GM19328 (cell line): ENCODE data around the gene FAM124A.

ENCODE experiments used
- ATAC-seq: cut with Tn5 transposase; IDR thresholded peaks from one replicate; pipeline ENCODE4 v1.9.1; 2021; ENCODE audit warnings: mild to moderate bottlenecking, moderate library complexity; ENCODE audit not compliant: unreplicated experiment

Gene FAM124A

DNA sequence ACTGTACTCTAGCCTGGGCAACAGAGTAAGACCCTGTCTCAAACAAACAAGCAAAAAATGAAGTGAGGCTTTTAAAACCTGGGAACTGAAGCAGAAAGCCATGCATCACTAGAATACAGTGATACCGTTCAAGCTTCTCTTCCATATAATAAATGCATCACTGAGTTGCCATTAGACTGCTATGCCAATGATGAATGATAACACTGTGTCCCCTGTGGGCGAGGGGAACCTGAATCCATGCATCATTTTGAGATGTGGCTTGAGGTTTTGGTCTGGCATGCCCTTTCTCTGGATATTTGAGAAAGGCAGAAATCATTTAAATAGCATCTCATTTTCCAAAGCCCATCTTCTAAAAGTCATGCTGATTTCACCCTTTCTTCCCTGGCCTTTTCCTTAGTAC lies 1.5 kb upstream of the FAM124A start:
- ATAC-seq = no peak

DNA sequence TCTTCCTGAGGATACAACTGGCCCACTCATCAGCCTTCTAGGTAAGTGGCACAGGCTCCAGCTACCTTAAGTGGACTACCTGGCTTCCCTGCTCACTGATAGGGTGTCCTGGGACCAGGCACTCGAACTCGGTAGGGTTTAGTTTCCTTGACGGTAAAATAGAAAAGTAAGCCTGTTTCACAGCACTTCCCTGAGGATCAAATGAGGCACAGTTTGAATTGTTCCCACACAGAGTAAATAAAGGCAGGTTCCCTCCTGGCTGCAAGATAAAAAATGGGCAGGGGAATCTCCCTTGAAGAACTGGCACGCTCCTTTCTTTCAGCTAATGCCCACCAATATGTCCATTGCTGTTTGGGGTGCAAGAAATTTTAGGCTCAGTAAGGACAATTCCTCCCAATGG lies 1.1 kb upstream of the FAM124A start:
- ATAC-seq = no peak

DNA sequence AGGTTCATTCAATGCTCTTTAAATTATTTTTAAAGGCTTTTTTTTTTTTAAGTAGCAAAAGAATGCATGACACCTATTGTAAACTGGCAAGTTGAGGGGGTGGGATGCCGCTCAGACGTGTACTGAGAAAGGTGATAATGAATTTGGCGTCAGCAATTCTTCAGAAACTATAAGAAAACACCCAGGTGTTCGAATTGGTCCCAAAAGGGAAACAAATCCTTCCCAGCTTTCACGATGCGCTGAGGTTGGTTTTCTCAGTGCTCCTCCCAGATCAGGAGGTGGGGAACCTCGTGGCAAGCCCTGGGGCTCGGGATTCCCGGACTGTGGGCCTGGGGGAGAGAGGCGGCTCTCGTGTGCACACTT lies 543 bp upstream of the FAM124A start:
- ATAC-seq = no peak

- peak; percentile 23 for ATAC-seq
Observed at GRCh38 chr13:51222686-51223559, 725 bp downstream of the FAM124A start.

DNA sequence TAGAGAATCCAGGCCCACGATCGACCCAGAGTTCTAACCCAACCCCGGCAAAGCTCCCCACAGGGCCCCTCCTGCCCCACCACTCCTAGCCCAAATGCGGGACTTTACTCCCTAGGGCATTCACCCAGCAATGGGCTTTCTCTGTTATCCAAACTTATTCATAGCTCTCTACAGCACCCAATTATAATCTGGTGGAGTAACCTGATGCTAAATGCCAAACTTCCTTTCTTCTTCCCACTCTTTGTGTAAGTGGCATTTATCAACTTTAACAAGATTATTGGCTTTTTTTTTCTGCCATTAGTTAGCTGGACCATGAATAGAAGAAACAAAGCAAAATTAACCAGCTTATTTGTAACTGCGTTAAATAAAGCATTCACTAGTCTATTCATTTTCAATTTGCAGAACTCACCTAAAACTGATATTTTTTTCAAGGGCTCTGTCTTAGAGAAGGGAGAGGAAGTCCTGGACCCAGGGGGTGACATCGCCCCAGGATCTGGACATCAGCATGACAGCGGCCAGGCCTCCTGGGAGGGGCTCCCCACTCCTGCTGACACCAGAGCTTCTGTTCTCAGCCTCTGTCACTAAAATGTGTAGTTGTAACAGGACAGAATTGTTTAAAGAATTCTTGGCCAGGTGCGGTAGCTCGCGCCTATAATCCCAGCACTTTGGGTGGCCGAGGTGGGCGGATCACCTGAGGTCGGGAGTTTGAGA lies 1.5 kb downstream of the FAM124A start:
- ATAC-seq = no peak

GRCh38 chr13:51225029-51225428 lies 2.8 kb downstream of the FAM124A start:
- ATAC-seq = no peak

GRCh38 chr13:51227404-51227803 lies 5.2 kb downstream of the FAM124A start:
- no peak for ATAC-seq

- no peak for ATAC-seq
Observed at GRCh38 chr13:51229101-51229719, 7.0 kb downstream of the FAM124A start.

- no peak for ATAC-seq
Observed at GRCh38 chr13:51229731-51230130, 7.5 kb downstream of the FAM124A start.

- no peak for ATAC-seq
Observed at GRCh38 chr13:51230477-51231105, 8.4 kb downstream of the FAM124A start.

- ATAC-seq = no peak
Observed at GRCh38 chr13:51231456-51231855, 9.3 kb downstream of the FAM124A start.

DNA sequence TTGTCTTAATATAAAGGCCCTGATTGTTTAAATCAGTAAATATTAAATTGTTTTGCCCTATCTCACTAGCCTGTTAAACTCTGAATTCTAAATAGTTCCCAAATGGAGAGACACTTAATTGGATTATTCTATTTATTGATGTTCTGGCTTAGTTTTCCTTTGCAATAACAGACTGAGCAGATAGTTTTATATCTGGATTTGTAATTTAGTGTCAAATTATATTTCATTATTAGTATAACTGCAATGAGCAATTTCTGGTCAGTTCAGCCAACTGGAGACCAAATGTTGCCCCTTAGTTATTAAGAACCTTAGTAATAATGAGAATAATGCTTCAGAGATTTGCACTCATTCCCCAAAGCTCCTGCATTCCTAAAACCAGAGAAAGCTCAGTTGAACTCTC lies 10.1 kb downstream of the FAM124A start:
- ATAC-seq = no peak

DNA sequence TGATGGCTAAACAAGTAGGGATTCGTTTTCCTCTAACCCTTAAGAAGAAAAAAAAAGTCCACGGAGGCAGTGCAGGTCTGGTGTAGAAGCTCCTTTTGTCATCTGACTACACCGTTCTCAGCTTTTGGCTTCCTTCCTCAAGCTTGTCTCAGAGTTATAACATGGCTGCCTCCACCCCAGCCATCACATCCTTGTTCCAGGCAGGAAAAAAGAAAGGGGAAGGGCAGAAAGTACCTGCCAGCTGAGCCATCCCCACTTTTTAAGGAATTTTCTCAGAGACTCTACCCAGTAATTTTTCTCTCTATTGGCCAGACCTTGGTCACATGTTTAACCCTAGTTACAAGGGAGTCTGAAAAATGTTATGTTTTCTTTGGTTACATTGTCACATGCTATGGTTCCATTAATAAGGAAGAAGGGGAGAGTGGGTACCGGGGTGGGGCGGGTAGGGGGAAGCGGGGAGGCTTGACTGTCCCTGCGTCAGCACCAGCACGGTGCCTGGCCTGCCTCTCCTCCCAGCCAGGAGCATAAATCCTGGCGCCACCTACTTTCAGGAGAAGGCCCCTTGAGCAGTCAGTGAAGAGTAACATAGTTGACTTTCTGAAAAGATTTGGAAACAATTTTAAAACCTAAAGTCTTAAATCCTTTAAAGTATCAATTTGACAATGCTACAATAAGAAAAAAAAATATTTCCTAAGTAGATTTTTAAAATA lies 11.1 kb downstream of the FAM124A start:
- no peak for ATAC-seq

- ATAC-seq = no peak
Observed at GRCh38 chr13:51234676-51235075, 12.5 kb downstream of the FAM124A start.

GRCh38 chr13:51235186-51235585 lies 13.0 kb downstream of the FAM124A start:
- ATAC-seq = no peak

GRCh38 chr13:51235756-51236490 lies 13.7 kb downstream of the FAM124A start:
- no peak for ATAC-seq

DNA sequence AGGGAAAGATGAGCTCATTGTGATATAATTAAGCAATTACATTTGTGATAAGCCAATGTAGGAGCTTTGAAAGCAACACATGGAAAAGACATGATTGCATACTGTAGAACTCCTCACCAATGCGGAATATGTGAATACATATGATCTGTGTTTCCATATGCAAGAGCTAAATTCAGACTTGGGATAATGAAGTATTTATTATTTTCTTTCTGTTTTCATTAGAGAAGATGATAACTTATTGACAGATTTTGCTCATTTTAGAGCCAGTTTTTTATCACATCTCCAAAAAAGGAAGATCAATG lies 14.2 kb downstream of the FAM124A start:
- no peak for ATAC-seq

- no peak for ATAC-seq
Observed at GRCh38 chr13:51237386-51237785, 15.2 kb downstream of the FAM124A start.

GRCh38 chr13:51237887-51238286 lies 15.7 kb downstream of the FAM124A start:
- ATAC-seq = no peak

- ATAC-seq = no peak
Observed at GRCh38 chr13:51240178-51240577, 18.0 kb downstream of the FAM124A start.
